ENCODE measurements around the gene SATB1. TPM values are rescaled to one million over a fixed set of nuclear protein-coding genes. Genes with fewer than 3 reads are reported as not detected.

Gene SATB1
- total and polyA plus RNA-seq, 2 experiments from 2014 or later, result 17.4 to 28.9 TPM

- no peak overlapping the region for H2AFZ ChIP-seq
- no peaks in the 10 kb centered on the region for H3F3A ChIP-seq (replicated peaks; ENCODE audit: low read depth)
- TF ChIP-seq ZNF114 (CRISPR knock-in tag; IDR thresholded peaks at IDR 0.05) (no peak), CTCF (conservative IDR thresholded peaks at IDR 0.05; ENCODE audit: low read depth in 2 of 2) (peak; percentile 44 to 87)
- H3K4me1 ChIP-seq (ENCODE audit: insufficient read depth), result peaks cover 12% of the 10 kb centered on the region
- peaks cover 12% of the 10 kb centered on the region for H3K36me3 Mint-ChIP-seq (ENCODE audit: low read depth)
- H3K36me3 ChIP-seq (ENCODE audit: insufficient read depth), result no peaks in the 10 kb centered on the region
- H3K4me1 Mint-ChIP-seq, result peaks cover 10% of the 10 kb centered on the region; the same call in 2 of the 3 replicates
- no peaks in the 10 kb centered on the region for H4K20me1 ChIP-seq (replicated peaks; ENCODE audit: insufficient read depth)
- H3K27me3 Mint-ChIP-seq (ENCODE audit: insufficient read depth, low read depth, poor library complexity), result no peaks in the 10 kb centered on the region
- ATAC-seq, result no peak
- no peak overlapping the region for H3K4me3 Mint-ChIP-seq
- H3K79me2 ChIP-seq (replicated peaks; ENCODE audit: insufficient read depth), result no peaks in the 10 kb centered on the region
- H3K9me3 Mint-ChIP-seq, result no peaks in the 10 kb centered on the region
- H3K9me2 ChIP-seq (ENCODE audit: insufficient read depth), result no peaks in the 10 kb centered on the region
- H3K27me3 ChIP-seq (ENCODE audit: insufficient read depth), result no peaks in the 10 kb centered on the region
- H3K4me3 ChIP-seq, result no peak overlapping the region
- H3K4me2 ChIP-seq, result no peak overlapping the region
- no peak overlapping the region for H3K27ac ChIP-seq (ENCODE audit: low read depth)
- peak; percentile 67 for DNase-seq (ENCODE audit: low spot score)
- no peak overlapping the region for H3K27ac Mint-ChIP-seq
Measured at GRCh38 chr3:18389108-18389733, 35.9 kb downstream of the SATB1 start.

DNA sequence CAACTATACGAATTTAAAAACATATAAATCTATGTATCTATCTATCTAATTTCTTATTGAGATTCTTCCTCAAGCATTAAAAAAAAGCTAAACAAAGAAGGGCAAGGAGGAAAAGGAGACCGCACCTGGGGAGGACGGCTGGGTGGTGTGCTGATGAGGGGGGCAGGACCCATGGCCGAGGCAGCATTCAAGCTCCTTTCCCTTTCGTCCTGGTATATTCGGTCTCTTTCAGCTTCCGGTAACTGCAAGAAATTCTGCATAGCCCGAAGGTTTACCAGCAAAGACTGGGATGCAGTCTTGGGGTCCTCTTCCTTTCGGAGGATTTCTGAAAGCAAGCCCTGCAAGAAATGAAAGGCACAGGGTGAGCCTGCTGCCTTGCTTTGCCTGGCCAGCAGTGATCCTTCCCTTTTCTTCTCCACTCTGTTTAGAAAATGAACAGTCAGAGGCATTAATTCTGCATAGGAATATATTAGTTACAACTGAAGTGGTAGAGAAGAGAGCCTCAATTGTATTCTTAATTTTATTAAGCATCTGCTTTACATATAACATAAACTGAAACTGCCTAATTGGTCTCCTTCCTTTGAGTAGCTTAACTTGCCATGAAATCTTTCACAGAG is 38.8 kb downstream of the SATB1 start:
- Histone ChIP-seq H3K27me3 (ENCODE audit: insufficient read depth) (no peaks in the 10 kb centered on the region), H3K4me2 (peak overlapping the region; percentile 26), H3F3A (replicated peaks; ENCODE audit: low read depth) (no peaks in the 10 kb centered on the region), H3K9me2 (ENCODE audit: insufficient read depth) (no peaks in the 10 kb centered on the region), H3K79me2 (replicated peaks; ENCODE audit: insufficient read depth) (no peaks in the 10 kb centered on the region), H3K27ac (ENCODE audit: low read depth) (no peak overlapping the region), H2AFZ (no peak overlapping the region), H3K36me3 (ENCODE audit: insufficient read depth) (no peaks in the 10 kb centered on the region), H3K4me3 (no peak overlapping the region), H4K20me1 (replicated peaks; ENCODE audit: insufficient read depth) (no peaks in the 10 kb centered on the region), H3K4me1 (ENCODE audit: insufficient read depth) (peaks cover 15% of the 10 kb centered on the region)
- no peak overlapping the region; the same call in 1 of the 2 replicates for H3K27ac Mint-ChIP-seq
- peak; percentile 56 for ATAC-seq
- peaks cover 12% of the 10 kb centered on the region; the same call in 2 of the 3 replicates for H3K4me1 Mint-ChIP-seq
- no peaks in the 10 kb centered on the region for H3K27me3 Mint-ChIP-seq (ENCODE audit: insufficient read depth, low read depth, poor library complexity)
- H3K36me3 Mint-ChIP-seq (ENCODE audit: low read depth), result peaks cover 9% of the 10 kb centered on the region; the same call in 2 of the 3 replicates
- H3K9me3 Mint-ChIP-seq, result no peaks in the 10 kb centered on the region
- DNase-seq (ENCODE audit: low spot score), result no peak
- H3K4me3 Mint-ChIP-seq, result no peak overlapping the region
- TF ChIP-seq CTCF (conservative IDR thresholded peaks at IDR 0.05; ENCODE audit: low read depth in 2 of 2) (no peak), POLR2AphosphoS5 (IDR thresholded peaks at IDR 0.05; ENCODE audit: low read depth) (no peak), ZNF114 (CRISPR knock-in tag; IDR thresholded peaks at IDR 0.05) (no peak), REST (IDR thresholded peaks at IDR 0.05; ENCODE audit: unreplicated experiment) (no peak), NANOG (IDR thresholded peaks at IDR 0.05; ENCODE audit: borderline replicate concordance) (no peak)
